ENCODE measurements around the gene NFASC.

The NFASC gene

DNA sequence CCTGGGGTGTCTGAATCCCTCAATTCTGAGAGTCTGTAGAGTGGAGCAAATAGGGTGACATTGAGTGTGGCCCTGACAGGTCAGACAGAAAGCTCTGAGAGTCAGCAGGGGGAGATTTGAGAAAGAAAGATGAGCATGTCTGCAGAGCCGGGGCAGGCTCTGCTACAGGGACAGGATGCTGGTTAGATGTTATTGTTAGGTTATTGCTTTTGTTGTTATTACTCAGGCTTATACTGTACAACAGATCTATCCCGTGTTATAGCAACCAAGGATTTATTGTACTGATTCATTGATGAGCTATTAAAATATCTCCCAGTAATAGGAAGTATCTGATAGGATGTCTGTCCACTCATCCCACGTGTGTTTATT is 59.5 kb downstream of the NFASC start:
- DNase-seq = no peak

DNA sequence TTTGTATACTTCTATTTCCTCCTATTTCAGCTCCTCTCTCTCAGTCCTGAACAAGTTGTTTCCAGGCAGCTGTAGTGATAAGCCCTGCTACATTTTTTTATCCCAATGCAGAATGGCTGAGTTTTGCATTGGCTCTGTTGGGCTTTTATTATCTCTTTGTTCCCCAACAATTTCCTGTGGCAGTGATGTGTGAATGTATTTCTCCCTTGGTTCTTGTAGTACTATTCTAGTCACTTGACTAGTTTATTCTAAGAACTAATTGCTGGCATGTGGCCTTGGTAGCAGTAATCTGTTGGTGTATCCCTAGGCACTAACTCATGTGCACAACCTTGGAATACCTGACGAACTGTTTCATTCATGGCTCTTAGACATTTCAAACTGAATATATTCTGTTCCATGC is 60.7 kb downstream of the NFASC start:
- DNase-seq = no peak

DNA sequence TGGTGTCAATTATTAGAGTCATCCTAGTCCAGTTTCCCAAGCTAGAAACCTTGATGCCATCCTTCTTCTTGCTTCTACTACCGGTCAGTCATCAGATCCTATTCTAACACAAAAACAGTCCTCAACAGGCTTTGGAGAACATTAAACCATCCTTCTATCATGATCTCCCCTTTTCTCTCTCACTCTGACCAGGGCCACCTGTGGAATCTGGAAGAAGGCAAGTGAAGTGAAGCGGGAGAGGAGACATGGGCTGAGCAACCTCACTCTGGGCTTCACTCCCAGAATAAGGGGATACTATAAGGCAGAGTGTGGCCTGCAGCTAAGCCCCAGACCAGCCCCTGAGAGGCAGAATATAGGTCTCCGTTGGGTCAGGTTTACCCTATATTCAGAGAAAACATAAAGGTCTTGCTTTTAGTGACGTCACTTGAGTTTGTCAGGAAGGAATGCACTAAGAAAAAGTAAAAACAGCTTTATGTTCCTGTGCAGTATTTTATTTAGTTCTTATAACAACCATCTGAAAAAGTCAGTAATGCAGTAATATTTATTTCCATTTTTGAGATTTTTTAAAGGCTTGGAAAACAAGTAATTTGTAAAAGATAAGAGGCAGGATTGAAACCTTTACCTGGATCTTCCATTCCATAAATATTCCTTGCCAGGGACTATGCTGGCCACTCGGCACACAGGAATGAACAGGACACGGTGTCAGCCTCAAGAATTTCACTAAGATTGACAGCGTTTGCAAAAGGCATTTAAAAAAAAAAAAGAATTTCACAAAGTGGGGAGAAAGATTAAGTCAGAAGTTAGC is 61.3 kb downstream of the NFASC start:
- no peak for DNase-seq

- DNase-seq = no peak
Observed at GRCh38 chr1:204932573-204932909, 61.9 kb downstream of the NFASC start.

DNA sequence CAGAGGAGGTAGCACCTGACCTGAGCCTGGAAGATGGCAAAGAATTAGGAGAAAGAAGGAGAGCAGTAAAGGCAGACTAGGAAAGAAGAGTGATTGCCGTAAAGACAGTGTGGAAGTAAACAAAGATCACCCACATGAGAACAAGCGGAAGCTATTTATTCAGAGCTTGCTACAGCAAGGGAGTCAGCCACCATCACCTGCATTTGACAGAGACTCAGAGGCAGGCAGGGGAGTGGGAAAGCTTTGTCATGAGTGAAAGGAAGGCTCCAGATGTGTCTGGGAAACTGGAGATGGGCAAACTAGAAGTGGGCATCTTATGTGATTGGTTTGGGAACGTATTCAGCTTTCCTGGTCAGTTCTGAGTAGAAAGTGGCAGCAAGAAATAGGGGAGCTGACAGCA is 64.5 kb downstream of the NFASC start:
- no peak for DNase-seq

GRCh38 chr1:204936765-204937164 is 66.1 kb downstream of the NFASC start:
- DNase-seq = no peak

- DNase-seq = no peak
Observed at GRCh38 chr1:204937901-204938300, 67.2 kb downstream of the NFASC start.

- no peak for DNase-seq
Observed at GRCh38 chr1:204940591-204940990, 69.9 kb downstream of the NFASC start.

DNA sequence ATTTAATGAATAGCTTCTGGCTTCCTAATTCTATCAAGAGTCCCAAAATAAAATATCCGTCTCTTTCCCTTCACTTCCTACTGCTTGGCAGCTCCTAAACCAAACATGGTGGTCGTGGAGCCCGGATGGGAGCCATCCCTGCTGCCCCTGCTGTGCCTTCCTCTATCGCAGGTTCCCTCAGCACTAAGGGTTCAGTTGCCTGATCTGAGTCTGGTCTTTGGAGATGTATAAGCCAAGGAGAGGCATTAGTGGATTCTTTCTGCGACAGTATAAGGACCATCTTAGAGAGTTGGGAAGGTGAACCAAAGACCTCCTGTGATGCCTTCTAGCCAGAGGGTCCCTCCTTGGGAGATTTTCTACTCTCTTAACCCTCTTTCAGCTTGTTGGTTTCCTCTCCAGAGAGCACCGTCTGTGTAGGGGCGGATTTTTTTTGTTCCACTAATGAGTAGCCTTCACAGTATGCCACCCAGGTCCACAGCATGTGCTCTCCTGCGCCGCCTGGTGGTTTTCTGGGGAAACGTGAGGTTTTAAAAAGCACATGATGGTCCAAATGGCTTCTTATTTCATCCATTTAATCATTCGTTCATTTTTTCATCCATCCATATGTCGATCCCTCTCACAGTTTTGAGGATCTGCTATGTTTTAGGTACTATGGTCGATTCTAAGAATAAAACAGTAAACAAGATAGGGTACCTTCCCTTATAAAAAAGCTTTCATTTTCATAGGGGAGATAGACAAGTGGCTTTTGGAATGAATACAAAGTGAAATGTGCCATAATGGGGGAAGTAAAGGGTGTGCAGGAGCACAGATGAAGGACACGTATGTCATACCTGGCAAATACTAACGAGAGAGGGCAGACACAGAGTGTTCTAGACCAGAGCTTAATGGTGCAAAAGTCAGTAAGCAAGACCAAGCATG is 71.0 kb downstream of the NFASC start:
- no peak for DNase-seq

DNA sequence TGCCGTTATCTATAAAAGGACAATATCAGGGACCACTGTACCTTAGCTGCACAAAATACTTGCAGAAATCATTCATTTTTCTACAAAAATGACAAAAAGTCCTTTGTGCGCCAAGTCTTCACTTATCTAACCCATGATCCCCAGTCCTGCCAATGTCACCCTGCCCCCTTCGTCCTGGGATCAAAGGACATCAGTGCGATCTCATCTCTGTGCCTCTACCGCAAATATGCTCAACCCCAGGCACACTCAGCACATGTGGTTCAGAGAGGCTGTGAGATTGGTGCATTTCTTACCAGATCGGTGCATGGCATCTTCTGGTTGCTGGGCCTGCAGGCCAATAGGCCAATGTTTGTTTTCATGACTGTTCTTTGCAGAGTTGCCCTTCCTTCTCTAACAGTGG is 72.8 kb downstream of the NFASC start:
- DNase-seq = no peak

DNA sequence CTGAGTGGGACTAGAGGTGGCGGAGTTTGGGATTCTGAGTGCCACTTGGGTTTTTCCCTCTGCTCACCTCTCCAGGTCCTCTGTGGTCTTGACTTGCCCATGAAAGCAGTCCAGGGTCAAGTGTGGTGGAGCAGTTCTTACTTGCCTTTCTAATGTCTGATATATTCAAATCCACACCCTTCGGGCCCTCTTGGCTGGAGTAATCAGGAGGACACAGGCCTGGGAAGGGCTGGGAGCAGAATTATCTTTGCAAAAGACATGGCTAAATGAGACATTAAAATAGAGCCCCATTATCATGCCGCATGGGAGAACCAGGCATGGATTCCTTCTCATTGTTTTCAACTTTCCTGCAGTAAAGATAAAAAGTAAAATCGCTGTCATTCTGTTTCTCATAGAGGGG is 74.0 kb downstream of the NFASC start:
- no peak for DNase-seq

DNA sequence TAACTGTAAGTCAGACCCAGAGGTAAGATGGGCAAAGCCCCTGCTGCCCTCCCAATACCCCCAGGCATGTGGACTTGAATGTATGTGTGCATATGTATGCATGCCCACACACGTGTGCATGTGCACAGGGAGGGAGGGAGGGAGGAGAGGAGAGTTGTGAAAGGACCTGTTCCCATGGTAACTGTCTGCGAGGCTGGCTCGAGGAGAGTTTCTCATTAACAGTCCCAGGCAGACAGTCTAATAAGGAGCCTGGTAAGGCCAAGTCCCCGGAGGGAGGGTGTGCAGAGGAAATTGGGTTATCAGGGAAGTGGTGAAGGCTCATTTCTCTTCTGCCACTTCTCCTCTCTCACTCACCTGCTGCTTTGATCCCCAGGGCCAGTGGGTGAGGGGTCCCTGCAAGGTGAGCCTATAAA is 74.9 kb downstream of the NFASC start:
- no peak for DNase-seq

DNA sequence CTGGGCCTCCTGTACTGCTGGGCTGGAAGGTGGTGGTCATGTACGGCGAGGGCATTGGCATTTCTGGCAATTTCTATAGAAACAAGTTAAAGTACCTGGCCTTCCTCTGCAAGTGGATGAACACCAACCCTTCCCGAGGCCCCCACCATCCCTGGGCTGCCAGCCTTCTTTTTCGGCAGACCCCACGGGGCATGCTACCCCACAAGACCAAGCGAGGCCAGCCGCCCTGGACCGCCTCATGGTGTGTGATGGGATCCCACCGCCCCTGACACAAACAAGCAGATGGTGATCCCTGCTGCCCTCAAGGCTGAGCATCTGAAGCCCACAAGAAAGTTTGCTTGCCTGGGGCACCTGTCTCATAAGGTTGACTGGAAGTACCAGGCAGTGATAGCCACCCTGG is 76.0 kb downstream of the NFASC start:
- no peak for DNase-seq

GRCh38 chr1:204947338-204947737 is 76.7 kb downstream of the NFASC start:
- DNase-seq = no peak

DNA sequence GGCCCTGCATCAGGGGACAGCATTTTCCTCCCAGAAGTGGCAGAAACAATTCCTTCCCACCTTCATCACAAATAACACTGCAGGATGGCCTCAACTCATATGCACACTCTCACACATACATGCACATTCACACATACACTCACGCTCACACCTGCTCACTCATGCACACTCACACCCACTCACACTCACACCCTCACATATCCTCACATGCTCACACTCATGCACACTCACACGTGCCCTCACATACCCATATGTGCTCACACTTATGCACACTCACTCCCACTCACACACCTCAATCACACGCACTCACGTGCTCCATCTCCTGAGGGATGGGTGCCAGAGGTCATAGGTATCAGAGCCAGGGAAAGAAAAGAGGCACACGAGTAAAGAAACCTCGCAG is 77.1 kb downstream of the NFASC start:
- DNase-seq = no peak

DNA sequence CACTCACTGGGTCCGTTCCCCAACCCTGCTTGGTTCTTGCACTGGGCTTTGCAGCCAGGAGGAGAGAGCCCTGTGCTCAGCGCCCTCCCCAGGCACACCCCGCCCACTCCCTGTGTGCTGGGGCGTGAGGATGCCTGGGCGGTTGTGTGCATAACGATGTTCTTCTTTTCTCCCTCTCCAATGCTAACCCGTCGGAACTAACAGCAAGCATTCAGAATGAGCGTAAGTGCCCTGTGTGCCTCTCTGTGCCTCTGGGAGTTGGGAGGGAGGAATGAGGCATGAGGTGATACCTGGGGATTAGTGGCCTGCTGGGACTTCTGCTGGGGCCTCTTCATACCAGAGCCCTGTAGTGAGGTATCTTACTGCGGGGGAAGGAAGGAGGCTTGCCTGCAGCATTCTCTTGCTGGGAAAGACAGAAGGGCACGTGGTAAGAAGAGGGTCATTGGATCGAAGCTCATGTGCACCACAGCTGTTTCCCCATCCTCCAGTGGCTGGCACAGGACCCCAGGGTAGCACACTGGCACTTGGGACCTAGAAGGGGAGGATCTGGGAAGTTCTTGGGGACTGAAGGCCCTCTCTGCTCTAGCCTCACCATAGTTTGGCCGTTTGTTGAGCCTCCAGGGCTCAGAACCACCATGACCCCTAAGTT is 79.8 kb downstream of the NFASC start:
- DNase-seq = no peak

DNA sequence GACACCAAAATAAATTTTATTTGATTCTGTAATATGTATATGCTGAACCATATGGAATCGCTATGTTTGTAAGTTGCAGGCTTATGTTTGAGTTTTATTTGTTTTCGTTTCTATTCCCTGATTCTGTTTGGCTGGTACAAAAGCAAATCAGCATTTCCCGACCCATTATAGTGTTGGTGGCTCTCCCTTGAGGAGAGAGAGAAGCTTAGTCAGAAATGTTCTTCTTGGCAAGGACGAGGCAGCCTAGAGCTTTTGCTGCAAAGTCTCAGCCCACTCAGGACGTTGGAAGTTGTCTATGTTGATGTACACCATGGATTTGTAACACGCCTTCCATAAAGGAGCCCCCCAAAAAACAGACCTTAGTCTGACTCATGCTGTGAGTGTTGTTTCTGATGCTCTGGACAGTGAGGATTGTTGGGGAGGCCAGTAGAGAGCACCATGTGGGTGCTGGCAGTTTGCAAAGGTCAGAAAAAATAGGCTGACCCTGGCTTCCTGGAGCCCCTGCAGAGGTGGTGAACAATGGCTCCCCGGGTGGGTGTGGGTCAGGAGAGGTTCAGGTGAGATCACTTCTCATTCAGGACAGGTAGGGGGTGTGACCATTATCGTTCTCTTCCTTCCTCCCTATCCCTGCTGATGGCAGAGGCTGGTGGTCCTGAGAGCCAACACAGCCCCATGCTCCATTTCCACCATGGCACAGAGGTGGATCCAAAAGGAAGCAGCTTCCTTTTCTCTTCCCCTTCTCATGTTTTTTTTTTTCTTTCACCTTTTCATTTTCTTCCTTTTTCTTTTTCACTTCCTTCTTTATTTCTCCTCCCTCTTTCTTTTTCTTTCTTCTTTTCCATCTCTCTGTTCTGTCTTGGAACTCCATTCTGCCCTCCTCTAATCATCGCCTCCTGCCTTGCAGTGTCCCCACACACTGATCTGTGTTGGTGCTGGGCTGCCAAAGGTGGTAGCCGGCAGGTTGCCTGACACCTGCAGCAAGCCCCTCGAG is 88.0 kb downstream of the NFASC start:
- DNase-seq = no peak

- DNase-seq = no peak
Observed at GRCh38 chr1:204959374-204959773, 88.7 kb downstream of the NFASC start.

GRCh38 chr1:204959836-204960235 is 89.2 kb downstream of the NFASC start:
- DNase-seq = no peak

DNA sequence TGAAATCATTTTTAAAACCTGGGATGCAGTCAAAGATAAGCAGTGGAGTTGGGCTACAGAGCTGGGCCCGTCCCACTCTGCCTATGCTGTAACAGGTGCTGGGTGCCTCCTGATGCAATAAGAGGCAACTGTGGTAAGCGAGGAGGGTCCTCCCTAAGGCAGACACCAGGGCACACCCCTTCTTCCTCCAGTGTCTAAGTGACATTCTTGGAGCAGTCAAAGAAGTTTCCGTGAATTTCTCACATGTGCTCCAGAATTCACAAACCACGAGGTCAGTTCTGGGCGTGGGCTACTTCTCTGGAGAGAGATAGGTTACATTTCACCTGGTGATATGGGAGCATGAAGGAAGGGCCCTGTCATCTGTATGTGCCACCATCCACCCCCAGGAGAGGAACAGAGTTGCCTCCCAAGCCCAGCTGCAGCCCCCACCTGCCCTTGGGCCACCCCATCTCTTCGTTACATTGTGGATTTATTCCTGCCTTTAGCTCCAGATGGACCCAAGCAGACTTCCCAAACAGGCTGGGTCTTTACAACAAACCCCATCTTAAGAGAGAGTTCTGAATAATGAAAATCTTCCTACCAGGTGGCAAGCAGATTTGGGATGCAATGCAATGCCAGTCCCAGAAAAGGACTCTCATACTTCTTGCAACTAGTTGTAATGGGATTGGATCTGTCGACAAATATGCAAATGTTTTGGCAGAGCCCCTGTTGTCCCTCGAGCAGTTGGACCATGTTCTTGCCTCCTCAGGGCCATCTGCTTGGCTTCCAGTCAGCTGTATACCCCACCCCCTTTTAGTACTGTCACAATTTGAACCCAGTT is 89.9 kb downstream of the NFASC start:
- no peak for DNase-seq

GRCh38 chr1:204961765-204962419 is 91.2 kb downstream of the NFASC start:
- no peak for DNase-seq

All from activated effector memory CD4-positive, alpha-beta T cell treated with Interleukin-2 at 50 U/mL for 16 hours (primary cell).